Adrenal gland (tissue), 5 donors: ENCODE results near the gene CADPS.

Experiments
- CTCF ChIP-seq, 6 experiments: fragments of 450-650 bp in 4 of 6; fragments of 200-600 bp in 2 of 6; sonication (generic) in 1 of 6; IDR thresholded peaks; 1 replicate in 5 of 6; 2 replicates in 1 of 6; pipeline versions ENCODE4 v1.5.1 to v1.8.0; 2016 to 2021; ENCODE audit warnings: antibody characterized with exemption in 6 of 6, mild to moderate bottlenecking in 2 of 6, moderate library complexity in 1 of 6
- POLR2A ChIP-seq, 2 donors: fragments of 450-650 bp; IDR thresholded peaks; one replicate each; pipeline ENCODE4 v1.6.1; 2017; ENCODE audit warnings: antibody characterized with exemption in 2 of 2, mild to moderate bottlenecking in 2 of 2, moderate library complexity in 1 of 2
- donor health status: DM: no; HTN: no; CAD: no.

GRCh38 chr3:62919784-62920465 lies 44.7 kb upstream of the CADPS start:
- TF ChIP-seq POLR2A (IDR thresholded peaks at IDR 0.05) (no peak), CTCF (IDR thresholded peaks at IDR 0.05) (no peak)
